Right atrium auricular region (tissue), 2 donors: Measurements from ENCODE around the gene PARD3B. TPM values are rescaled to one million over a fixed set of nuclear protein-coding genes. Genes with fewer than 3 reads are reported as not detected.

Experiments
- DNase-seq: peaks from one replicate; pipeline ENCODE4 v3.0.0-alpha.2; 2019; ENCODE audit warnings: low spot score
- H3K27ac ChIP-seq, 2 donors: fragments of 200-600 bp; sonication (generic); 1 replicate in 1 of 2; 2 replicates in 1 of 2; pipeline ENCODE4 v1.5.1; 2016 to 2019
- H3K27me3 ChIP-seq, 2 donors: fragments of 200-600 bp; sonication (generic); one replicate each; pipeline versions ENCODE4 v1.5.1 to v1.6.0; 2017 to 2019
- H3K36me3 ChIP-seq: fragments of 200-600 bp; sonication (generic); one replicate; pipeline ENCODE4 v1.5.1; 2016
- H3K4me1 ChIP-seq, 2 donors: fragments of 200-600 bp; sonication (generic); one replicate each; pipeline versions ENCODE4 v1.5.1 to v1.6.0; 2017 to 2019
- H3K4me3 ChIP-seq, 2 donors: fragments of 200-600 bp; sonication (generic); 1 replicate in 1 of 2; 2 replicates in 1 of 2; pipeline ENCODE4 v1.5.1; 2017 to 2019; ENCODE audit warnings: mild to moderate bottlenecking in 1 of 2, moderate library complexity in 1 of 2
- H3K9me3 ChIP-seq, 2 donors: fragments of 200-600 bp; sonication (generic); one replicate each; pipeline ENCODE4 v1.5.1; 2019
- total RNA-seq, 2 donors: library from RNA; depleted of rRNA; stranded (reverse); fragments of >200 nt; gene quantifications; one replicate each; pipeline ENCODE4 v1.1.0, GENCODE V29; 2016
- TF ChIP-seq, protein P1 (sequence below), 2 donors: fragments of 200-600 bp; sonication (generic); IDR thresholded peaks; one replicate each; pipeline ENCODE4 v1.5.1; 2019; ENCODE audit warnings: antibody characterized with exemption in 2 of 2

PARD3B gene
- total RNA-seq, 2 donors from 2014 or later = 7.4 to 12.2 TPM

DNA sequence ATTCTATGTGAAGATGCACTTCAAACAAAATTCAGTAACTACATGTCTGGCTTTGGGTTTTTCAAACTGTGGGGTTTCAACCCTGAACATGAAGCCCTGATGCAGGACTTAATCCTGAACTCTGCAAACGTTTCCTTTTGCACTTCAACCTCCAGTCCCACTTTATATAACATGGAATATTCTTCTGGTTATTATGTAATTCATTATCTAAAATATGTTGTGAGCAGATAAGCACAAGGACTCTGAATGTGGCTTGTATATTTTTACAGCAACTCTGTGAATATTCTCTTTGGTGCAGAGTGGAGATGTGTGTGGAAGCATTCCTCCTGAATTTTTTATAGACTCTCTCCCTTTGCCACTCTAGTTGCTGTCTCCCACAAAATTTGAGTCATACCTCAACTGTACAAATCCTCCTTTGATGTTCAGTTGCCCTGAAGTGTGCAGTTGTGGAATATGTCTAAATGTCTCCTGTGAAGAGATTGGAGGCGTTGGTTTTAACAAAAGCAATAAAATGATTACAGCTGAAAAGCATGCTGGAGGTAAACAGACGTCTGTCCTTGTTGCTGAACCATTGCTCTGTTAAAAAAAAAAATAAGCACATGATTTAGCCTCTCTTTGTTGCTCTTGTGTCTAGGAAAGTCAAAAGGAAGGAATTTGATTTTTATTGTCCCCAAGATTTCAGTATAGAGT lies 931.9 kb downstream of the PARD3B start:
- H3K27ac ChIP-seq = no peak overlapping the region
- no peaks in the 10 kb centered on the region for H3K4me1 ChIP-seq
- H3K4me3 ChIP-seq = no peak overlapping the region
- DNase-seq = no peak
- no peaks in the 10 kb centered on the region for H3K36me3 ChIP-seq
- H3K27me3 ChIP-seq = no peaks in the 10 kb centered on the region
- TF ChIP-seq, protein P1, sequence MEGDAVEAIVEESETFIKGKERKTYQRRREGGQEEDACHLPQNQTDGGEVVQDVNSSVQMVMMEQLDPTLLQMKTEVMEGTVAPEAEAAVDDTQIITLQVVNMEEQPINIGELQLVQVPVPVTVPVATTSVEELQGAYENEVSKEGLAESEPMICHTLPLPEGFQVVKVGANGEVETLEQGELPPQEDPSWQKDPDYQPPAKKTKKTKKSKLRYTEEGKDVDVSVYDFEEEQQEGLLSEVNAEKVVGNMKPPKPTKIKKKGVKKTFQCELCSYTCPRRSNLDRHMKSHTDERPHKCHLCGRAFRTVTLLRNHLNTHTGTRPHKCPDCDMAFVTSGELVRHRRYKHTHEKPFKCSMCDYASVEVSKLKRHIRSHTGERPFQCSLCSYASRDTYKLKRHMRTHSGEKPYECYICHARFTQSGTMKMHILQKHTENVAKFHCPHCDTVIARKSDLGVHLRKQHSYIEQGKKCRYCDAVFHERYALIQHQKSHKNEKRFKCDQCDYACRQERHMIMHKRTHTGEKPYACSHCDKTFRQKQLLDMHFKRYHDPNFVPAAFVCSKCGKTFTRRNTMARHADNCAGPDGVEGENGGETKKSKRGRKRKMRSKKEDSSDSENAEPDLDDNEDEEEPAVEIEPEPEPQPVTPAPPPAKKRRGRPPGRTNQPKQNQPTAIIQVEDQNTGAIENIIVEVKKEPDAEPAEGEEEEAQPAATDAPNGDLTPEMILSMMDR (IDR thresholded peaks at IDR 0.05) = no peak
- no peaks in the 10 kb centered on the region for H3K9me3 ChIP-seq

DNA sequence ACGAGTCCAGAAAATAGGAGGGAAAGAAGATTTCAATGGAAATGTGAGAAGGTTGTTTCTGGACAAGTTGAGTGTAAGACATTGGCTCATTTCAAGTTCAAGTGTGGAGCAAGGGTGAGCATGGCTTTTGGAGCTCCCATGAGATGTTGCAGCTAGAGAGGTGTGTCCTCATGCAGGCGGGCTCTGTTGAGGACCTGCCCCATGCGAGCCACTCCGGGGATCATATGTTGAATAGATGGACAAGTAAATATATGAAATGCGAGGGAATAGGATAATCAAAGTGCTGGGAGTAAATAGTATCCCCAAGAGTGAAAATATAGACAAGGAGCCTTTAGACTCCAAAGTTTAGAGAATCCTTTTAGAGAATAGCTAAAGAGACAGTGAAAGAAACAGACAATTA lies 936.6 kb downstream of the PARD3B start:
- Histone ChIP-seq H3K4me1 (peaks cover 0 to 4% of the 10 kb centered on the region in 2 donors), H3K27me3 (no peaks in the 10 kb centered on the region), H3K9me3 (no peaks in the 10 kb centered on the region), H3K27ac (no peak overlapping the region), H3K36me3 (no peaks in the 10 kb centered on the region), H3K4me3 (no peak overlapping the region)
- DNase-seq = no peak
- TF ChIP-seq, protein P1 (IDR thresholded peaks at IDR 0.05) = no peak

DNA sequence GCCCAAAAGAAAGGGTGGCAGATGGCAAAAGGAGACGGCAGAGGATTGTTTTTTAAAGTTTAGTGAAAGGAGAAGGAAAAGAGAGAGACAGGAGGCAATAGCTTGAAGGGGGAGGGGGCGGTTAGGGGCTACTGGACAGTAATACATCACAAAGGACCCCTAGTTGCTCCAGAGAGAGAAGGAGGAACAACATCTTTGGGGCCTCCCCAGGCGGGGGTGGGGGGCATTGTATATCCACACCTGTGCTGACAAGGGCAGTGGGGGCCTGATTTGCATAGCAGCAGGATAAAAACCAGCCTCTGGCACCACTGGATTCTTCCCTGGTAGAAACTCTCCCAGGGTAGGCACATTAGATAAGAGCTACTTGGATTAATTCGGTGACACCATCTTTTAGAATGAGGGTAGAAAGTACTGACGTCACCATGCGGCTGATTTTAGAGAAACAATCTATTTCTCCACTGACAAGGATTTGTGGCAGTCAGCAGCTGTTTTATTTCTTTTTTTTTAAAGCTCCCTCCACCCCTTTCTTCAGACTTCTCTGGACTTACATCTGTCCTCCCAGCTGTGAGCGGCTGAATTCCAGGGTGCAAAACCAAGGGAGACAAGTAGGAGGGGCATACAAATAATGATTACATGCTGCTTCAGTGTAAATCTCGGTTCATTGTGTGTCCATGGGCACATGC lies 937.3 kb downstream of the PARD3B start:
- no peak overlapping the region for H3K4me3 ChIP-seq
- H3K4me1 ChIP-seq = peaks cover 0 to 4% of the 10 kb centered on the region in 2 donors
- H3K9me3 ChIP-seq = no peaks in the 10 kb centered on the region
- H3K27ac ChIP-seq = no peak overlapping the region
- H3K36me3 ChIP-seq = no peaks in the 10 kb centered on the region
- TF ChIP-seq, protein P1 (IDR thresholded peaks at IDR 0.05) = no peak
- no peak for DNase-seq
- no peaks in the 10 kb centered on the region for H3K27me3 ChIP-seq

DNA sequence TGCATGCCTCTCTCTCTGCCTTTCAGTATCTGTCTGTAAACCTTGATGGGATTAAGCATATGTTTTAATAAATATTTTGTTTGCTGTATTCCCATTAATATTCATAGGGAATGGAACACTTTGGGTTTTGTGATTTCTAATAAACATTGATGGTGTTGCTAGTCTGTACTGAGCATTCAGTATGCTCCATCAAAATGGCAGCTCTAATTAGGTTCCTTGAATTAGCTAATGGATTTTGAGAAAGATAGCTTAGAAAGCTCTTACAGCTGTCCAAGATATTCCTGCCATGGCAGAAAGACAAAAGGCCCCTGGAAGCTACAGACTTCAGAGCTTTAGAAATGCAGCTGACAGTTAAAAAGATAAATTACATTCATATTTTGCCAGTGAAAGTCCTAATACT lies 937.8 kb downstream of the PARD3B start:
- TF ChIP-seq, protein P1 (IDR thresholded peaks at IDR 0.05) = no peak
- H3K4me1 ChIP-seq = peaks cover 0 to 4% of the 10 kb centered on the region in 2 donors
- no peaks in the 10 kb centered on the region for H3K27me3 ChIP-seq
- H3K4me3 ChIP-seq = no peak overlapping the region
- H3K9me3 ChIP-seq = no peaks in the 10 kb centered on the region
- DNase-seq = no peak
- no peak overlapping the region for H3K27ac ChIP-seq
- H3K36me3 ChIP-seq = no peaks in the 10 kb centered on the region

DNA sequence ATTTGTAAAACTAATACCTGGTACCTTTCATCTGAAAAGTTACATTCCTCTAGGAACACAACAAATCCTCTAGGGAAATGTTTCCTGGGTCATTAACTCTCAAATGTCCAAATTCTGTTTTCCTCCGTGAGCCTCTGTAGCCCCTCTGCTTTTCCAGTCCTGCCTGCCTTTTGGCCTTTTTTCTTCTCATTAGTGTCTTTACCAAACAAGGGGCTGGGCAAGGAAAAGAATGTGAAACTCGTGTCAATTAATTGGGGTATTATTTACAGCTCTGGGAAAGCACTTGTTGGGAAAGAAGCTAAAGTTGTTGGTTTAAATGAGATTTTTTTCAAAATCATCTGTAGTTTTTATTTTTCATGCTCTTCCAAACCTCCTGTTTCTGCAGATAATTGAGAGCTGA lies 938.9 kb downstream of the PARD3B start:
- no peak for DNase-seq
- Histone ChIP-seq H3K27ac (no peak overlapping the region), H3K4me1 (peaks cover 0 to 4% of the 10 kb centered on the region in 2 donors), H3K36me3 (no peaks in the 10 kb centered on the region), H3K9me3 (no peaks in the 10 kb centered on the region), H3K27me3 (no peaks in the 10 kb centered on the region), H3K4me3 (no peak overlapping the region)
- TF ChIP-seq, protein P1 (IDR thresholded peaks at IDR 0.05) = no peak
